ENCODE results near the gene GINS1. TPM values are rescaled to one million over a fixed set of nuclear protein-coding genes. Genes with fewer than 3 reads are reported as not detected.
A peak's percentile ranks its signal among the peaks of the same experiment; 100 is the strongest.

The GINS1 gene
- total and polyA plus RNA-seq, 2 of the 13 experiments (the other 11 are each of a cell fraction or from before 2014, with no cell fraction given), result 14.6 to 59.9 TPM

DNA sequence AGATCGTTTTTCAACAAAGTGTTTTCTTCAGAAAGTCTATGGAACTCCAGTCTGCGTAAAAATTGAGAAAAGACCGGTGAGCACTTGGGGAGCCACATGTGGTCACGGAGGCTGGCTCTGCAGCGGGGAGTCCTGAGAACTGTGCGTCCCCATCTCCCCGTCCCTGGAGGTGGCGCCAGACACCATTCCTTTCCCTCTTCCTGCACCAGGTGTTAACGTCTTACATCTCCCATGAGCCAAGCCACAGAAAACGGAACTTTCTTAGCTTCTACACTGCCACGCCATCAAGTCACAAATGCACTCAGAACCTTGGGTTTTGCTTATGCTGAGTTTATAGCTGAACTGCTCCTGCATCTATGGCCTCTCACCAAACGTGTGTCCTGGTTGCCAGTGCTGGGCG lies 62.6 kb downstream of the GINS1 start (continued):
- TF ChIP-seq, protein P1, sequence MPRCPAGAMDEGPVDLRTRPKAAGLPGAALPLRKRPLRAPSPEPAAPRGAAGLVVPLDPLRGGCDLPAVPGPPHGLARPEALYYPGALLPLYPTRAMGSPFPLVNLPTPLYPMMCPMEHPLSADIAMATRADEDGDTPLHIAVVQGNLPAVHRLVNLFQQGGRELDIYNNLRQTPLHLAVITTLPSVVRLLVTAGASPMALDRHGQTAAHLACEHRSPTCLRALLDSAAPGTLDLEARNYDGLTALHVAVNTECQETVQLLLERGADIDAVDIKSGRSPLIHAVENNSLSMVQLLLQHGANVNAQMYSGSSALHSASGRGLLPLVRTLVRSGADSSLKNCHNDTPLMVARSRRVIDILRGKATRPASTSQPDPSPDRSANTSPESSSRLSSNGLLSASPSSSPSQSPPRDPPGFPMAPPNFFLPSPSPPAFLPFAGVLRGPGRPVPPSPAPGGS (CRISPR knock-in tag; IDR thresholded peaks at IDR 0.05), result no peak; the same call in 1 of the 2 replicates
- TF ChIP-seq, protein P2, sequence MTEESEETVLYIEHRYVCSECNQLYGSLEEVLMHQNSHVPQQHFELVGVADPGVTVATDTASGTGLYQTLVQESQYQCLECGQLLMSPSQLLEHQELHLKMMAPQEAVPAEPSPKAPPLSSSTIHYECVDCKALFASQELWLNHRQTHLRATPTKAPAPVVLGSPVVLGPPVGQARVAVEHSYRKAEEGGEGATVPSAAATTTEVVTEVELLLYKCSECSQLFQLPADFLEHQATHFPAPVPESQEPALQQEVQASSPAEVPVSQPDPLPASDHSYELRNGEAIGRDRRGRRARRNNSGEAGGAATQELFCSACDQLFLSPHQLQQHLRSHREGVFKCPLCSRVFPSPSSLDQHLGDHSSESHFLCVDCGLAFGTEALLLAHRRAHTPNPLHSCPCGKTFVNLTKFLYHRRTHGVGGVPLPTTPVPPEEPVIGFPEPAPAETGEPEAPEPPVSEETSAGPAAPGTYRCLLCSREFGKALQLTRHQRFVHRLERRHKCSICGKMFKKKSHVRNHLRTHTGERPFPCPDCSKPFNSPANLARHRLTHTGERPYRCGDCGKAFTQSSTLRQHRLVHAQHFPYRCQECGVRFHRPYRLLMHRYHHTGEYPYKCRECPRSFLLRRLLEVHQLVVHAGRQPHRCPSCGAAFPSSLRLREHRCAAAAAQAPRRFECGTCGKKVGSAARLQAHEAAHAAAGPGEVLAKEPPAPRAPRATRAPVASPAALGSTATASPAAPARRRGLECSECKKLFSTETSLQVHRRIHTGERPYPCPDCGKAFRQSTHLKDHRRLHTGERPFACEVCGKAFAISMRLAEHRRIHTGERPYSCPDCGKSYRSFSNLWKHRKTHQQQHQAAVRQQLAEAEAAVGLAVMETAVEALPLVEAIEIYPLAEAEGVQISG (CRISPR knock-in tag; IDR thresholded peaks at IDR 0.05), result peak; percentile 32; the same call in 1 of the 2 replicates
- TF ChIP-seq, protein P3, sequence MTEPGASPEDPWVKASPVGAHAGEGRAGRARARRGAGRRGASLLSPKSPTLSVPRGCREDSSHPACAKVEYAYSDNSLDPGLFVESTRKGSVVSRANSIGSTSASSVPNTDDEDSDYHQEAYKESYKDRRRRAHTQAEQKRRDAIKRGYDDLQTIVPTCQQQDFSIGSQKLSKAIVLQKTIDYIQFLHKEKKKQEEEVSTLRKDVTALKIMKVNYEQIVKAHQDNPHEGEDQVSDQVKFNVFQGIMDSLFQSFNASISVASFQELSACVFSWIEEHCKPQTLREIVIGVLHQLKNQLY (CRISPR knock-in tag; IDR thresholded peaks at IDR 0.05), result no peak
- TF ChIP-seq ZNF530 (CRISPR knock-in tag; IDR thresholded peaks at IDR 0.05; ENCODE audit: low read depth) (no peak), STAG1 (CRISPR knock-in tag; IDR thresholded peaks at IDR 0.05) (peak; percentile 98), SP140L (CRISPR knock-in tag; IDR thresholded peaks at IDR 0.05; ENCODE audit: borderline replicate concordance) (no peak), PLRG1 (conservative IDR thresholded peaks at IDR 0.05) (no peak), ZNF143 (CRISPR knock-in tag; IDR thresholded peaks at IDR 0.05) (peak; percentile 30; the same call in 1 of the 2 replicates), MYNN (CRISPR knock-in tag; IDR thresholded peaks at IDR 0.05; ENCODE audit: low read depth) (no peak)
- TF ChIP-seq, protein P4, sequence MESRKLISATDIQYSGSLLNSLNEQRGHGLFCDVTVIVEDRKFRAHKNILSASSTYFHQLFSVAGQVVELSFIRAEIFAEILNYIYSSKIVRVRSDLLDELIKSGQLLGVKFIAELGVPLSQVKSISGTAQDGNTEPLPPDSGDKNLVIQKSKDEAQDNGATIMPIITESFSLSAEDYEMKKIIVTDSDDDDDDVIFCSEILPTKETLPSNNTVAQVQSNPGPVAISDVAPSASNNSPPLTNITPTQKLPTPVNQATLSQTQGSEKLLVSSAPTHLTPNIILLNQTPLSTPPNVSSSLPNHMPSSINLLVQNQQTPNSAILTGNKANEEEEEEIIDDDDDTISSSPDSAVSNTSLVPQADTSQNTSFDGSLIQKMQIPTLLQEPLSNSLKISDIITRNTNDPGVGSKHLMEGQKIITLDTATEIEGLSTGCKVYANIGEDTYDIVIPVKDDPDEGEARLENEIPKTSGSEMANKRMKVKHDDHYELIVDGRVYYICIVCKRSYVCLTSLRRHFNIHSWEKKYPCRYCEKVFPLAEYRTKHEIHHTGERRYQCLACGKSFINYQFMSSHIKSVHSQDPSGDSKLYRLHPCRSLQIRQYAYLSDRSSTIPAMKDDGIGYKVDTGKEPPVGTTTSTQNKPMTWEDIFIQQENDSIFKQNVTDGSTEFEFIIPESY (CRISPR knock-in tag; IDR thresholded peaks at IDR 0.05), result peak; percentile 96
- TF ChIP-seq, protein P5, sequence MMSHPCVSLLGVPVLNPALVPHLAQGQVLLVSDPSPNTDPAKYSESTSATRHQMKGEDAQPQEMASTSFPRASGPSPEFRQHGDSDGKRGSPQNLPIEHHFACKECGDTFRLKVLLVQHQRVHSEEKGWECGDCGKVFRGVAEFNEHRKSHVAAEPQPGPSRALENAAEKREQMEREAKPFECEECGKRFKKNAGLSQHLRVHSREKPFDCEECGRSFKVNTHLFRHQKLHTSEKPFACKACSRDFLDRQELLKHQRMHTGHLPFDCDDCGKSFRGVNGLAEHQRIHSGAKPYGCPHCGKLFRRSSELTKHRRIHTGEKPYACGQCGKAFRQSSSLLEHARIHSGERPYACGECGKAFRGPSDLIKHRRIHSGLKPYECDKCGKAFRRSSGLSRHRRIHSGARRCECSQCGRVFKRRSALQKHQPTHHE (CRISPR knock-in tag; IDR thresholded peaks at IDR 0.05; ENCODE audit: borderline replicate concordance), result 0 out of 2 replicates have a peak, but pooled peaks have one; percentile 42
- TF ChIP-seq, protein P6, sequence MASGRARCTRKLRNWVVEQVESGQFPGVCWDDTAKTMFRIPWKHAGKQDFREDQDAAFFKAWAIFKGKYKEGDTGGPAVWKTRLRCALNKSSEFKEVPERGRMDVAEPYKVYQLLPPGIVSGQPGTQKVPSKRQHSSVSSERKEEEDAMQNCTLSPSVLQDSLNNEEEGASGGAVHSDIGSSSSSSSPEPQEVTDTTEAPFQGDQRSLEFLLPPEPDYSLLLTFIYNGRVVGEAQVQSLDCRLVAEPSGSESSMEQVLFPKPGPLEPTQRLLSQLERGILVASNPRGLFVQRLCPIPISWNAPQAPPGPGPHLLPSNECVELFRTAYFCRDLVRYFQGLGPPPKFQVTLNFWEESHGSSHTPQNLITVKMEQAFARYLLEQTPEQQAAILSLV (CRISPR knock-in tag; IDR thresholded peaks at IDR 0.05; ENCODE audit: borderline replicate concordance), result 0 out of 2 replicates have a peak, but pooled peaks have one; percentile 30
- TF ChIP-seq, protein P7, sequence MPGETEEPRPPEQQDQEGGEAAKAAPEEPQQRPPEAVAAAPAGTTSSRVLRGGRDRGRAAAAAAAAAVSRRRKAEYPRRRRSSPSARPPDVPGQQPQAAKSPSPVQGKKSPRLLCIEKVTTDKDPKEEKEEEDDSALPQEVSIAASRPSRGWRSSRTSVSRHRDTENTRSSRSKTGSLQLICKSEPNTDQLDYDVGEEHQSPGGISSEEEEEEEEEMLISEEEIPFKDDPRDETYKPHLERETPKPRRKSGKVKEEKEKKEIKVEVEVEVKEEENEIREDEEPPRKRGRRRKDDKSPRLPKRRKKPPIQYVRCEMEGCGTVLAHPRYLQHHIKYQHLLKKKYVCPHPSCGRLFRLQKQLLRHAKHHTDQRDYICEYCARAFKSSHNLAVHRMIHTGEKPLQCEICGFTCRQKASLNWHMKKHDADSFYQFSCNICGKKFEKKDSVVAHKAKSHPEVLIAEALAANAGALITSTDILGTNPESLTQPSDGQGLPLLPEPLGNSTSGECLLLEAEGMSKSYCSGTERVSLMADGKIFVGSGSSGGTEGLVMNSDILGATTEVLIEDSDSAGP (CRISPR knock-in tag; IDR thresholded peaks at IDR 0.05; ENCODE audit: borderline replicate concordance), result peak; percentile 21; the same call in 1 of the 2 replicates
- TF ChIP-seq, protein P8, sequence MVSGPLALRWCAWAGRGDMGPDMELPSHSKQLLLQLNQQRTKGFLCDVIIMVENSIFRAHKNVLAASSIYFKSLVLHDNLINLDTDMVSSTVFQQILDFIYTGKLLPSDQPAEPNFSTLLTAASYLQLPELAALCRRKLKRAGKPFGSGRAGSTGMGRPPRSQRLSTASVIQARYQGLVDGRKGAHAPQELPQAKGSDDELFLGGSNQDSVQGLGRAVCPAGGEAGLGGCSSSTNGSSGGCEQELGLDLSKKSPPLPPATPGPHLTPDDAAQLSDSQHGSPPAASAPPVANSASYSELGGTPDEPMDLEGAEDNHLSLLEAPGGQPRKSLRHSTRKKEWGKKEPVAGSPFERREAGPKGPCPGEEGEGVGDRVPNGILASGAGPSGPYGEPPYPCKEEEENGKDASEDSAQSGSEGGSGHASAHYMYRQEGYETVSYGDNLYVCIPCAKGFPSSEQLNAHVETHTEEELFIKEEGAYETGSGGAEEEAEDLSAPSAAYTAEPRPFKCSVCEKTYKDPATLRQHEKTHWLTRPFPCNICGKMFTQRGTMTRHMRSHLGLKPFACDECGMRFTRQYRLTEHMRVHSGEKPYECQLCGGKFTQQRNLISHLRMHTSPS (CRISPR knock-in tag; IDR thresholded peaks at IDR 0.05; ENCODE audit: low read depth), result no peak
- TF ChIP-seq, protein P9, sequence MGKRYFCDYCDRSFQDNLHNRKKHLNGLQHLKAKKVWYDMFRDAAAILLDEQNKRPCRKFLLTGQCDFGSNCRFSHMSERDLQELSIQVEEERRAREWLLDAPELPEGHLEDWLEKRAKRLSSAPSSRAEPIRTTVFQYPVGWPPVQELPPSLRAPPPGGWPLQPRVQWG (CRISPR knock-in tag; IDR thresholded peaks at IDR 0.05; ENCODE audit: borderline replicate concordance, low read depth), result no peak

Measured in HepG2 (cell line).